Measurements from ENCODE around the gene SNRNP70.

The SNRNP70 gene

DNA sequence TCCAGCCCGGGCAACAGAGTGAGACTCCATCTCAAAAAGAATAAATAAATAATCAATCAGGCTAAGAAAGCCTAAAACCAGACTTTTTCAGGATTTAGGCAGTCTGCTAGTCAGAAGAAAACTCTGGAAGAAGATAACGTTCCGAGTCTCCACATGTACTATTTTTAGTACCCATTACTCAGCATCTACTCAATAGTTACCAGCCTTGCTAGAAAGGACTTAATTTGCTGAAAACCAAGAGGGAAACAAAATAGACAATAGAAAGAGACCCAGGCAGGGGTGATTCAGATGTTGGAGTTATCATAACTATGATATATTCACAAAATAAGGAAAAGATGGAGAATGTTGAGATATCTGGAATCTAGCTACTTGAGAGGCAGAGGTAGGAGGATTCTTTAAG is 25.3 kb downstream of the SNRNP70 start:
- Histone ChIP-seq H3K27me3 (ENCODE audit: control insufficient read depth, insufficient read depth, low read length, poor library complexity, severe bottlenecking) (peaks cover 6% of the 10 kb centered on the region), H3K36me3 (ENCODE audit: control insufficient read depth, insufficient read depth, low read length) (peaks cover 26% of the 10 kb centered on the region), H3K4me1 (ENCODE audit: control insufficient read depth, insufficient read depth, low read length) (no peaks in the 10 kb centered on the region), H3K4me3 (ENCODE audit: insufficient read depth, low read depth, low read length) (no peak overlapping the region), H3K9me3 (ENCODE audit: control insufficient read depth, low read length) (no peaks in the 10 kb centered on the region), H3K27ac (ENCODE audit: insufficient read depth, low read depth, low read length, poor library complexity, severe bottlenecking) (no peak overlapping the region)
- WGBS, 2 experiments: 95 to 96% methylated on average over 3 of the region's 3 CpGs

DNA sequence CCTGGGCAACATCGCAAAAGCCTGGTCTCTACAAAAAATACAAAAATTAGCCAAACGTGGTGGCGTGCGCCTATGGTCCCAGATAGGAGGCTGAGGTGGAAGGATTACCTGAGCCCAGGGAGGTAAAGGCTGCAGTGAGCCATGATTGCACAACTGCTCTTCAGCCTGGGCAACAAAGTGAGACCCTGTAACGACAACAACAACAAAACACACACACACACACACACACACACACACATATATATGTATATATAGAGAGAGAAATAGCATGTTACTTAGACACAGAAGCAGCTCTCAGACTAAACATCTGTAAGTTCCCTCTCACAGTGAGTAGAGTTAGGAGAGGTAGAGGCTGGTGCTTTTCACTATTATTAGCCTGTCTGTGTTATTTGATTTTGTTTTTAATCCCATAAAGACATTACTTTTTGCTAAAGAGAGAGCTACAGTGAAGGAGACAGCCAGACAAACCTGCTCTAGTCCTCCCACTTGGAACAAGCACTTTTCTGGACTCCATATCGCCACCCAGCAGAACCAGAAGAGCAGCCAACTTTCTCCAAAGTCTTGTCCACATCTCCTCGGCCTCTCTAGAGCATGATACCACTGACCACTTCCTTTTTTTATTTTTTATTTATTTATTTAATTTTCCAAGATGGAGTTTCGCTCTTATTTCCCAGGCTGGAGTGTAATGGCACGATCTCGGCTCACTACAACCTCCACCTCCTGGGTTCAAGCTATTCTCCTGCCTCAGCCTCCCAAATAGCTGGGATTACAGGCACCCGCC is 26.2 kb downstream of the SNRNP70 start:
- H3K27ac ChIP-seq (ENCODE audit: insufficient read depth, low read depth, low read length, poor library complexity, severe bottlenecking): no peak overlapping the region
- no peaks in the 10 kb centered on the region for H3K4me1 ChIP-seq (ENCODE audit: control insufficient read depth, insufficient read depth, low read length)
- H3K4me3 ChIP-seq (ENCODE audit: insufficient read depth, low read depth, low read length): no peak overlapping the region
- no peaks in the 10 kb centered on the region for H3K9me3 ChIP-seq (ENCODE audit: control insufficient read depth, low read length)
- peaks cover 21% of the 10 kb centered on the region for H3K36me3 ChIP-seq (ENCODE audit: control insufficient read depth, insufficient read depth, low read length)
- WGBS, 2 experiments: 86 to 91% methylated on average over 10 of the region's 11 CpGs
- peaks cover 7% of the 10 kb centered on the region for H3K27me3 ChIP-seq (ENCODE audit: control insufficient read depth, insufficient read depth, low read length, poor library complexity, severe bottlenecking)

DNA sequence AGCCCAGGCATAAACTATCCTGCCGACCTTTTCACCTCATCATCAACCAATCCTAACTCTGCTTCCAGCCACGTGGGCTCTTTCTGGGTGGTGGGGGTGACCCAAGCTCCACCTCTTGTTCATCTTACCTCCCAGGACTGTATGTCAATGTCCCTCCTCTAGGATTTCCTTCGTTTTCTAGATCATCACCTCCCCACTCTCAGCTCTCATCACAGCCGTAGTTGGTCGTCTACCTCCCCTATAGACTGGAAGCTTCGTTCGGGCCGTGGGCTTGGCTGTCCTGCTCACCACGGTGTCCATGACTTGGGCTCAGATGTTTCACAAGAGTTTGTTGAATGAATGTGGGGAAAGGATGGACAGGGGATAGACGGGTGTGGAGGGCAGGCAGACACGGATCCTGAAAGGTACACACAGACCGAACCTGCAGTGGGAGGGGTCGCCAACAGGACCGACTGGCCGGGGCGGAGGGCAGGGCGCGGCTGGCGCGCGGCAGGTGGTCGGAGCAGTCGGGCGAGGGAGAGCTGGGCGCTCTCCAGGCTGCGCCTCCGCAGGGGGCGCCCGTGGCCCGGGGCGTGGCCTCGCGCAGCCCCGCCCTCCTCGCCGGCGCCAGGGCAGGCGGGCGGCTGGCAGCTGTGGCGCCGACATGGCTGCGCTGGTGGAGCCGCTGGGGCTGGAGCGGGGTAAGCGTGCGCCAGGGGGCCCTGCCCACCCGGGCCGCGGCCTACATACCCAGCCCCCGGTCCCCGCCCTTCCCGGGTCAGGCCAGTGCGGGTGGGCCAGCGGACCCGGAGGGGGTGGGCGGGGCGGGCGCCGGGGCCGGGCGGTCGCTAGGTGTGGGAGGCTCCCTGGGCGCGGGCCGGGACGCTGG is 28.7 kb downstream of the SNRNP70 start, which contains the start of gene LIN7B:
LIN7B (plus strand) TSS at position 609 of the 868 bp plus-strand sequence; CDS start at position 644, 35 bp downstream.
- peaks cover 6% of the 10 kb centered on the region for H3K4me1 ChIP-seq (ENCODE audit: control insufficient read depth, insufficient read depth, low read length)
- H3K27ac ChIP-seq (ENCODE audit: insufficient read depth, low read depth, low read length, poor library complexity, severe bottlenecking): no peak within 1 kb of the TSS
- peak within 1 kb of the TSS; percentile 62 for H3K4me3 ChIP-seq (ENCODE audit: insufficient read depth, low read depth, low read length)
- H3K36me3 ChIP-seq (ENCODE audit: control insufficient read depth, insufficient read depth, low read length): no peaks in the 10 kb centered on the region
- no peaks in the 10 kb centered on the region for H3K9me3 ChIP-seq (ENCODE audit: control insufficient read depth, low read length)
- H3K27me3 ChIP-seq (ENCODE audit: control insufficient read depth, insufficient read depth, low read length, poor library complexity, severe bottlenecking): peaks cover 7% of the 10 kb centered on the region
- 2 to 3% methylated on average over 66 of the region's 66 CpGs for WGBS, 2 experiments

DNA sequence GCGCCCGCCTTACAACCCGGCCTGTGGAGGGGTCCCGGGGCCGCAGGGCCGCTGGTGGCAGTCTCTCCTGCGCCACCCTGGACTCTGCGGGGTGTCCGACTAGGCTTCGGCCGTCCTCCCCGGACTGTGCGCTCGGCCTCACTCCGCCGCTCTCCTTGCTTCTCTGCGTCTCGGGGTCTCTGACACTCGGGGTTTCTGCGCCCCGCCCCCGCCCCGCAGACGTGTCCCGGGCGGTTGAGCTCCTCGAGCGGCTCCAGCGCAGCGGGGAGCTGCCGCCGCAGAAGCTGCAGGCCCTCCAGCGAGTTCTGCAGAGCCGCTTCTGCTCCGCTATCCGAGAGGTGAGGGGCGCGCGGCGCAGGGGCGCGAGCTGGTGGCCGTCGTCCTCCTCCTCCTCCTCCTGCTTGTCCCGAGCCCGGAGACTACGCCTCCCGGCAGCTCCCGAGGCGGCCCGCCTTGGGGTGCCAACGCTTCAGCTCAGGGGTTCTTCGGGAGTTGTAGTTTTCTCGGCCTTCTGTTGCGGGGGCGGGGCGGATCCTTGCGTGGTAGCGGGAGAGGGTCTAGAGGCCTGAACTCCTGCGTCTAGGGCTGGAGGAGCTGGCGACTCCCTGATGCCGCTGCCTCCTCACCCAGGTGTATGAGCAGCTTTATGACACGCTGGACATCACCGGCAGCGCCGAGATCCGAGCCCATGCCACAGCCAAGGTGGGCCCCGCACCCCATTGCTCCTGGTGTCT is 29.5 kb downstream of the SNRNP70 start:
- WGBS, 2 experiments: 7% methylated on average over 68 of the region's 68 CpGs
- H3K27ac ChIP-seq (ENCODE audit: insufficient read depth, low read depth, low read length, poor library complexity, severe bottlenecking): no peak overlapping the region

DNA sequence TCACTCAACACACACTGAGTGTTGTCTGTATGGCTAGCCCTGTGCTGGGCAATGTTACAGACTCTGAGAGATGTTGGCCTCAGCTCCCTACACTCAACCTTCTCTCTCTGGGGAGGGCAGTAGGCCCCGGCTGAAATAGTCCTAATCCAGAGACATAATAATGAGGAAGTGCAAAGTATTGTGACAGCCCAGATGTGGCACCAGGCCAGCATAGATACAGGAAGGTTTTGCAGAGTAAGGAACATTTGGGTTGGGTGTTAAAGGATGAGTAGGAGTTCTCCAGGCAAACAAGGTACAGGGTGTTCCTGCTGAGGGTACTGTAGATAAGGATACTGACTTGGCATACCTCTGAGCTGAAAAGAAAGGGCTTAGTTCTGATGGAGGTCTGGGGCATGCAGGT is 31.3 kb downstream of the SNRNP70 start:
- Histone ChIP-seq H3K27me3 (ENCODE audit: control insufficient read depth, insufficient read depth, low read length, poor library complexity, severe bottlenecking) (peaks cover 30% of the 10 kb centered on the region), H3K36me3 (ENCODE audit: control insufficient read depth, insufficient read depth, low read length) (no peaks in the 10 kb centered on the region), H3K4me1 (ENCODE audit: control insufficient read depth, insufficient read depth, low read length) (peaks cover 11% of the 10 kb centered on the region), H3K9me3 (ENCODE audit: control insufficient read depth, low read length) (no peaks in the 10 kb centered on the region), H3K27ac (ENCODE audit: insufficient read depth, low read depth, low read length, poor library complexity, severe bottlenecking) (no peak overlapping the region), H3K4me3 (ENCODE audit: insufficient read depth, low read depth, low read length) (no peak overlapping the region)
- WGBS, 2 experiments: 77 to 100% methylated on average over 1 of the region's 1 CpG

More for the DNA sequence above, 29.5 kb downstream of the SNRNP70 start:
- Histone ChIP-seq H3K27me3 (ENCODE audit: control insufficient read depth, insufficient read depth, low read length, poor library complexity, severe bottlenecking) (peaks cover 13% of the 10 kb centered on the region), H3K4me1 (ENCODE audit: control insufficient read depth, insufficient read depth, low read length) (peaks cover 10% of the 10 kb centered on the region), H3K9me3 (ENCODE audit: control insufficient read depth, low read length) (no peaks in the 10 kb centered on the region), H3K36me3 (ENCODE audit: control insufficient read depth, insufficient read depth, low read length) (no peaks in the 10 kb centered on the region), H3K4me3 (ENCODE audit: insufficient read depth, low read depth, low read length) (peak overlapping the region; percentile 62)

DNA sequence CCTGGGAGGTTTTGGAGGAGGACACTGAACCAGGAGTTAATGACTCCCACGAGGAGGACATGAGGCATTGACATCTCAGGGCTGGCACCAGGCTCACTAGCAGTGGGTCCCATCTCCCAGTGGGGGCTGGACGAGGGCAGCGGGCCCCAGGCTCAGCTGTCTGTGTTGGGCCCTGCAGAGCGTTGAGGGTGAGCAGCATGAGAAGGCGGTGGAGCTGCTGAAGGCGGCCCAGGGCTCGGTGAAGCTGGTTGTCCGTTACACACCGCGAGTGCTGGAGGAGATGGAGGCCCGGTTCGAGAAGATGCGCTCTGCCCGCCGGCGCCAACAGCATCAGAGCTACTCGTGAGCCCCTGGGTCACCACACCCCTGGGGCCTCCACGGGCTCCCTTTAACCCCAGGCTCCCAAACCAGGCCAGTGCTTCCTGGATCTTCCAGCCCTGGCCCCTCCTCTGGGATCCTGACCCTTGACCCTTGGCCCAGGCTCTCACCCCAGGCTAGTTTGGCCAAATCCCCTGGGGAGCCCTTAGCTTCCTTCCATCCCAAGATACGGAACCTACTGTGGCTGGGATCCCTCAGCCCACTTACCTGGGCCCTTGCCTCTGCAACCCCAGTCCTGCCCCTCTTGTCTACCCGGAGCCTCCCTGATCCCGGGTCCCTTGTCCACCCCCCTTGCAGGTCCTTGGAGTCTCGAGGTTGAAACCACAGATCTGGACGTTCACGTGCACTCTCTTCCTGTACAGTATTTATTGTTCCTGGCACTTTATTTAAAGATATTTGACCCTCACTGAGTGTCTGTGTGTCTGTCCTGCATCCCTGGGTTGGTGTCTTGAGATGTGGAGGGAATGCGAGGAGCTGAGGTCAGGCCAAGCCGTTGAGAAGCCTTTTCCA is 32.7 kb downstream of the SNRNP70 start:
- Histone ChIP-seq H3K36me3 (ENCODE audit: control insufficient read depth, insufficient read depth, low read length) (no peaks in the 10 kb centered on the region), H3K27me3 (ENCODE audit: control insufficient read depth, insufficient read depth, low read length, poor library complexity, severe bottlenecking) (peaks cover 37% of the 10 kb centered on the region), H3K4me3 (ENCODE audit: insufficient read depth, low read depth, low read length) (peak overlapping the region; percentile 65), H3K27ac (ENCODE audit: insufficient read depth, low read depth, low read length, poor library complexity, severe bottlenecking) (no peak overlapping the region), H3K4me1 (ENCODE audit: control insufficient read depth, insufficient read depth, low read length) (peaks cover 11% of the 10 kb centered on the region), H3K9me3 (ENCODE audit: control insufficient read depth, low read length) (no peaks in the 10 kb centered on the region)
- WGBS, 2 experiments: 87 to 88% methylated on average over 26 of the region's 26 CpGs

DNA sequence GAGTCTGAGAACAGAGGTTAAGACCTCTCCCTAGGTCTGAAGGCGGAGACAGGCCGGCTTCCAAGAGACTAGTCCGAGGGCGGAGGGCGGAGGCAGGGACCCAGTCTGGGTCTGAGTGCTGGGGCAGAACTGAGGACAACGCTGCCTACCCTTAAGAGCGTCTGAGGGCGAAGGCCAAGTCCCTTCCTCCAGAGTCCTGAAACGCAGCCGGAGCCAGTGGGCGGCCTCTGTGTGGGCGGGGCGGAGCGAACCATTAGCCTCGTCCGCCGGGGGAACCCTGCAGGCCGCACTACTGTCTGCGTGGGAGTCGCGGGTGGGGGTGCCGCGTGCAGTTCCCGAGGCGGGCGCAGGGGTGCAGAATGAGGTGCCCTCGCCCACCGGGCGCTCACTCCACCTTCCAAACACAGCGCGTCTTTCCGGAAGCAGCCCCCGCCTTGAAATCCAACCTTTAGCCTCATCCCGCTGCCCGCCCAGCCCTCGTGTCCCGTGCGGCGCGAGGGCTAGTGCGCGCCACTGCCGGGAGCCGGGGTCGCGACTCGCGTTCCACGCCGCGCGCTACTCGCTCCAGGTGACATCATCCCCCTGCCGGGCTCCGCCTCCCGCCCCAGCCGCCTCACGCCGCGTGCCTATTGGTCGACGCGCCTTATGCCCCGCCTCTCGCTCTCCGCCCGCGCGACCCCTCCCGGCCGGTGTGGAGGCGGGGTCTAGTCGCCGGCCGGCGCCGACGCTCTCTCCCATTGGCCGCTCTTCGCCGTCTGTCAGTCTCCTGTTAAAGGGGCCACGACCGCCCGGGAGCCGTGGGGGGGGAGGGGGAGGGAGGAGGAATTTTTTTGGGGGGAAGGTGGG is 33.5 kb downstream of the SNRNP70 start, which contains the start of gene C19orf73:
C19orf73 (minus strand) TSS at position 579 of the 846 bp plus-strand sequence; CDS start at position 458, 121 bp downstream.
- Histone ChIP-seq H3K4me1 (ENCODE audit: control insufficient read depth, insufficient read depth, low read length) (peaks cover 11% of the 10 kb centered on the region), H3K9me3 (ENCODE audit: control insufficient read depth, low read length) (no peaks in the 10 kb centered on the region), H3K27ac (ENCODE audit: insufficient read depth, low read depth, low read length, poor library complexity, severe bottlenecking) (no peak within 1 kb of the TSS), H3K27me3 (ENCODE audit: control insufficient read depth, insufficient read depth, low read length, poor library complexity, severe bottlenecking) (peaks cover 37% of the 10 kb centered on the region), H3K4me3 (ENCODE audit: insufficient read depth, low read depth, low read length) (peak within 1 kb of the TSS; percentile 65), H3K36me3 (ENCODE audit: control insufficient read depth, insufficient read depth, low read length) (no peaks in the 10 kb centered on the region)
- 1% methylated on average over 85 of the region's 85 CpGs for WGBS, 2 experiments

DNA sequence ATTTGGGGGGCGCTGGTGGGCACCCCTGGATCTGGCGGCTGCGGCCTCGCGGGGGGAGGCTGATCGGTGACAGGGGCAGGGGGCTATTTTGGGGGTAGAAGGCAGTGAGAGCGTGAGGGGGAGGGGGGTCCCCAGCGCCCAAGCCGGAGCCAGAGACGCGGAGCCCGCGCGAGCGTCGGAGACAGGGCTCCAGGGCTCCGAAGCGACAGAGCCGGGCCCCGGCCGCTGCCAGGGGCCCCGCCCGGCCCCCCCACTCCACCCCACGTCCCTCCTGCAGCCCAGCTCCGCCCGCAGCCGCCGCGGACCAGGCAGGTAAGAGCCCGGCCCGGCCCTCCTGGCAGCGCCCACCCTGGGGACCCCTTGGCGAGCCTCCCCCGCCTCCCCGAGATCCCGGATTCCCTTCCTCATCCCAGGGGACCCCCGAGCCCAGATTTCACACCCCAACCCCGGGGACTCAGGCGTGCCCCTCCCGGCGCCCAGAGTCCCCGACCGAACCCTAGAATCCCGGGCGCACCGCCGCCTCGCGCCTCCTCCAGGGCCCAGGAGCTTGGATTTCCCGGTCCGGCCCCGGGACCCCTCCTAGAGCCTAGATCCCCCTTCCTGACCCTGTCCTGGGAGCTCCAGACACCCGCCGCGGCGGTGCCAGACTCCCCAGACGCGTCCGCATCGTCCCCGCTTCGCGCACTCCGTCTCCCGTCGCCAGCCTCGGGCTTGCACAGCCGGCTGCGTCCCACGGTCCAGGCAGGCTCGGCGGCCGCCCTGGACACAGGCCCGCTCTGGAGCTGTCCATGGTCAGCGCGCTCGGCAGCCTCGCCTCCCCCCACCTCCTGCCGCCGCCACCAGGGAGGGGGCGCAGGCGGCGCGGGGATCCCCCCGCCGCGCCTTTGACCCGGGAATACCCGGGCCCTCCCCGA is 34.4 kb downstream of the SNRNP70 start, which contains the start of gene PPFIA3:
PPFIA3 (plus strand) TSS at position 134 of the 914 bp plus-strand sequence. CDS start 8,330 bp downstream, outside the sequence.
- Histone ChIP-seq H3K27me3 (ENCODE audit: control insufficient read depth, insufficient read depth, low read length, poor library complexity, severe bottlenecking) (peaks cover 37% of the 10 kb centered on the region), H3K9me3 (ENCODE audit: control insufficient read depth, low read length) (no peaks in the 10 kb centered on the region), H3K27ac (ENCODE audit: insufficient read depth, low read depth, low read length, poor library complexity, severe bottlenecking) (no peak within 1 kb of the TSS), H3K4me3 (ENCODE audit: insufficient read depth, low read depth, low read length) (peak within 1 kb of the TSS; percentile 65), H3K36me3 (ENCODE audit: control insufficient read depth, insufficient read depth, low read length) (no peaks in the 10 kb centered on the region), H3K4me1 (ENCODE audit: control insufficient read depth, insufficient read depth, low read length) (peaks cover 11% of the 10 kb centered on the region)
- WGBS, 2 experiments: 1% methylated on average over 90 of the region's 90 CpGs
